ENCODE data around the gene TSKS. TPM values are rescaled to one million over a fixed set of nuclear protein-coding genes. Genes with fewer than 3 reads are reported as not detected.

TSKS gene
- total and polyA plus RNA-seq, 2 donors: 0.26 to 1.2 TPM

Small RNA genes lying within 50 kb of the gene (small RNA-seq; reads per million reads assigned to genes)
- gene MIR6799 (not detected), gene RNU6-841P (not detected)

Other genes starting within 250 kb of the TSKS start
- 50.2 TPM for gene RCN3, start 235.3 kb downstream of the TSKS start, total RNA-seq
- 31.2 TPM for gene RCN3, start 235.3 kb downstream of the TSKS start, polyA plus RNA-seq
- 33.0 TPM for gene NOSIP, start 182.8 kb downstream of the TSKS start, total RNA-seq
- gene NOSIP, start 182.8 kb downstream of the TSKS start, polyA plus RNA-seq: 67.2 TPM
- gene PRRG2, start 182.0 kb downstream of the TSKS start, total RNA-seq: 1.6 TPM
- gene PRRG2, start 182.0 kb downstream of the TSKS start, polyA plus RNA-seq: 3.6 TPM
- gene PRR12, start 172.1 kb downstream of the TSKS start, total RNA-seq: 4.2 TPM
- gene PRR12, start 172.1 kb downstream of the TSKS start, polyA plus RNA-seq: 20.3 TPM
- gene RRAS, start 123.2 kb downstream of the TSKS start, total RNA-seq: 11.8 TPM
- gene RRAS, start 123.2 kb downstream of the TSKS start, polyA plus RNA-seq: 279 TPM
- gene SCAF1, start 121.1 kb downstream of the TSKS start, total RNA-seq: 8.3 TPM
- 42.3 TPM for gene SCAF1, start 121.1 kb downstream of the TSKS start, polyA plus RNA-seq
- gene IRF3, start 97.4 kb downstream of the TSKS start, total RNA-seq: 31.9 TPM
- 84.9 TPM for gene IRF3, start 97.4 kb downstream of the TSKS start, polyA plus RNA-seq
- gene BCL2L12, start 97.4 kb downstream of the TSKS start, total RNA-seq: 3.1 TPM
- gene BCL2L12, start 97.4 kb downstream of the TSKS start, polyA plus RNA-seq: 23.6 TPM
- 121 TPM for gene PRMT1, start 86.0 kb downstream of the TSKS start, total RNA-seq
- 215 TPM for gene PRMT1, start 86.0 kb downstream of the TSKS start, polyA plus RNA-seq
- 1.4 TPM for gene ADM5, start 73.7 kb downstream of the TSKS start, total RNA-seq
- 6.3 TPM for gene ADM5, start 73.7 kb downstream of the TSKS start, polyA plus RNA-seq
- gene CPT1C, start 72.2 kb downstream of the TSKS start, total RNA-seq: 11.8 TPM
- 7.3 TPM for gene CPT1C, start 72.2 kb downstream of the TSKS start, polyA plus RNA-seq
- 37.3 TPM for gene AP2A1, start 3.7 kb upstream of the TSKS start, total RNA-seq
- gene AP2A1, start 3.7 kb upstream of the TSKS start, polyA plus RNA-seq: 95.4 TPM
- gene FUZ, start 50.0 kb upstream of the TSKS start, total RNA-seq: 13.3 TPM
- 29.0 TPM for gene FUZ, start 50.0 kb upstream of the TSKS start, polyA plus RNA-seq
- gene MED25, start 55.0 kb upstream of the TSKS start, total RNA-seq: 16.7 TPM
- gene MED25, start 55.0 kb upstream of the TSKS start, polyA plus RNA-seq: 42.9 TPM
- gene PTOV1, start 87.9 kb upstream of the TSKS start, total RNA-seq: 46.1 TPM
- 121 TPM for gene PTOV1, start 87.9 kb upstream of the TSKS start, polyA plus RNA-seq
- gene PNKP, start 104.3 kb upstream of the TSKS start, total RNA-seq: 28.4 TPM
- 31.4 TPM for gene PNKP, start 104.3 kb upstream of the TSKS start, polyA plus RNA-seq
- 4.7 TPM for gene AKT1S1, start 114.0 kb upstream of the TSKS start, total RNA-seq
- gene AKT1S1, start 114.0 kb upstream of the TSKS start, polyA plus RNA-seq: 55.0 TPM
- gene TBC1D17, start 114.4 kb upstream of the TSKS start, total RNA-seq: 8.5 TPM
- 74.6 TPM for gene TBC1D17, start 114.4 kb upstream of the TSKS start, polyA plus RNA-seq
- 0.58 TPM for gene IL4I1, start 133.6 kb upstream of the TSKS start, total RNA-seq
- gene IL4I1, start 133.6 kb upstream of the TSKS start, polyA plus RNA-seq: 1.4 TPM
- gene ATF5, start 165.9 kb upstream of the TSKS start, total RNA-seq: 2.4 TPM
- gene ATF5, start 165.9 kb upstream of the TSKS start, polyA plus RNA-seq: 35.4 TPM
- 22.7 TPM for gene NUP62, start 166.2 kb upstream of the TSKS start, total RNA-seq
- 40.5 TPM for gene NUP62, start 166.2 kb upstream of the TSKS start, polyA plus RNA-seq
- gene SIGLEC11, start 197.9 kb upstream of the TSKS start, total RNA-seq: 1.7 TPM
- gene SIGLEC11, start 197.9 kb upstream of the TSKS start, polyA plus RNA-seq: 0.56 TPM

All from urinary bladder (tissue), 2 donors.